Astrocyte (in vitro differentiated cells and primary cell): ENCODE measurements around the gene CD226.

ENCODE experiments used
- CTCF ChIP-seq: IDR thresholded peaks from 2 replicates; pipeline ENCODE4 v1.5.1; 2011; ENCODE audit warnings: low read depth, mild to moderate bottlenecking, inconsistent platforms, low read length, moderate library complexity; ENCODE audit not compliant: insufficient read depth
- EZH2 ChIP-seq: IDR thresholded peaks from 2 replicates; pipeline ENCODE4 v1.6.1; 2012; ENCODE audit warnings: mild to moderate bottlenecking, low read length, inconsistent platforms; ENCODE audit not compliant: insufficient read depth

- TF ChIP-seq CTCF (no peak), EZH2 (no peak)
These were observed 34.7 kb upstream of the CD226 start for GRCh38 chr18:69982417-69982816.
